Kidney epithelial cell (primary cell): ENCODE results near the gene ATP2A3. TPM values are rescaled to one million over a fixed set of nuclear protein-coding genes. Genes with fewer than 3 reads are reported as not detected.

Source experiments
- DNase-seq: peaks from one replicate; pipeline ENCODE4 v3.0.0-alpha.2; 2010; ENCODE audit warnings: low read depth
- H3K27me3 ChIP-seq: 2 replicates; pipeline ENCODE4 v1.6.0; 2011; ENCODE audit warnings: low read length; ENCODE audit not compliant: control insufficient read depth, insufficient read depth
- H3K36me3 ChIP-seq: 2 replicates; pipeline ENCODE4 v1.5.1; 2011; ENCODE audit warnings: low read length; ENCODE audit not compliant: control insufficient read depth, insufficient read depth
- H3K4me3 ChIP-seq: 2 replicates; pipeline ENCODE4 v1.5.1; 2011; ENCODE audit warnings: low read depth, mild to moderate bottlenecking, control low read depth, low read length
- CTCF ChIP-seq: IDR thresholded peaks from 2 replicates; pipeline ENCODE4 v1.5.1; 2011; ENCODE audit warnings: mild to moderate bottlenecking, moderate library complexity, low read length, control low read depth, inconsistent platforms; ENCODE audit not compliant: insufficient read depth, poor library complexity, severe bottlenecking
- total RNA-seq: library from RNA; depleted of rRNA; stranded (reverse); fragments of >200 nt; gene quantifications from 2 replicates; pipeline ENCODE4 v1.2.3, GENCODE V29; 2015

ATP2A3 gene
- total RNA-seq, 1 donor from 2014 or later: 11.1 TPM

- no peaks in the 10 kb centered on the region for H3K27me3 ChIP-seq
- no peak for DNase-seq
- H3K4me3 ChIP-seq: no peak overlapping the region
- peaks cover 4% of the 10 kb centered on the region for H3K36me3 ChIP-seq
- no peak for TF ChIP-seq CTCF
Observed at GRCh38 chr17:4007346-4008081, 43.3 kb upstream of the ATP2A3 start.

- DNase-seq: no peak
- Histone ChIP-seq H3K36me3 (peaks cover 4% of the 10 kb centered on the region), H3K4me3 (no peak overlapping the region), H3K27me3 (no peaks in the 10 kb centered on the region)
- TF ChIP-seq CTCF: no peak
Observed at GRCh38 chr17:4006745-4007211, 42.5 kb upstream of the ATP2A3 start.

- Histone ChIP-seq H3K27me3 (no peaks in the 10 kb centered on the region), H3K4me3 (no peak overlapping the region), H3K36me3 (peaks cover 4% of the 10 kb centered on the region)
- TF ChIP-seq CTCF: no peak
- DNase-seq: no peak
Observed at GRCh38 chr17:4006165-4006589, 41.9 kb upstream of the ATP2A3 start.

- Histone ChIP-seq H3K4me3 (no peak overlapping the region), H3K36me3 (peaks cover 4% of the 10 kb centered on the region), H3K27me3 (no peaks in the 10 kb centered on the region)
- no peak for TF ChIP-seq CTCF
- no peak for DNase-seq
Observed at GRCh38 chr17:4005296-4006164, 41.3 kb upstream of the ATP2A3 start.

- no peak for DNase-seq
- Histone ChIP-seq H3K4me3 (no peak overlapping the region), H3K36me3 (peaks cover 4% of the 10 kb centered on the region), H3K27me3 (no peaks in the 10 kb centered on the region)
- peak; percentile 67 for TF ChIP-seq CTCF
Observed at GRCh38 chr17:4004517-4005295, 40.5 kb upstream of the ATP2A3 start.
